ENCODE data around the gene CHD5. TPM values are rescaled to one million over a fixed set of nuclear protein-coding genes. Genes with fewer than 3 reads are reported as not detected.

The CHD5 gene
- total RNA-seq, 1 experiment from 2014 or later: 1.6 TPM

DNA sequence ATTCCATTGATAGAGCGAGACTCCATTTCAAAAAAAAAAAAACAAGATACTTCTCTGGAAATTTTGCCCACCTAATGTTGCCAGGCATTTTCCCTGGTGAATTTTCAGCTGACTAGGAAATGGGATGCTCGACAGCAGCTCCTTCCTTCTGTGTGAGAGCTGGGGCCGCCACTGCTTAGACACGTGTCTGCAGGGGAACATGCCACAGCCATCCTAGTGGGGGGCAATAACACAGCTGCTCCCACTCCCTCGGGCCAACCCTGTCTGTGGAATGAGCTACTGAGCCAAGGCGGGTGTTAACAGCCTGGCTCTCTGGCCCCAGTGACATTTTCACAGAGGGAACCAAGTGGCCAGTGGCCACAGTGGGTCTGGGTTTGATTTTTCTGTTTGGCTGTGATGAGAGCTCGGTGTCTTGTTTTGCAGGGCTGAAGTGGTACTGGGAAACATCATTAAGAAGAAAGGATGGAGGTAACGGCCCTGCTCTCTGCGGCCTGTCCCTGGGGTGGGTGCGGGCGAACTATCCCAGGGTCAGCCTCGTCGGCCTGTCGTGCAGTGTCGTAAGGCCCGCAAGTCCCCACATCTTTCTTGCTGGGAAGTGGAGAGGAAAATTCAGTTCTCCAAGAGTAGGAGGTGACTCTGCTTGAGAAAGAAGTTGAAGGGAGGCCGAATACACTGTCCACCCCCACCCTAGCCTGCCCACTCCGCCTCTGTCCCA lies 95.2 kb downstream of the CHD5 start:
- WGBS (ENCODE audit: extremely low coverage, insufficient read length, low lambda C conversion rate): no CpG with 5 or more reads among the region's 18 CpGs
- Mint-ChIP-seq H3K27me3 (ENCODE audit: low read depth) (no peaks in the 10 kb centered on the region), H3K4me1 (peaks cover 7 to 12% of the 10 kb centered on the region in 2 experiments), H3K27ac (no peak overlapping the region), H3K36me3 (ENCODE audit: insufficient read depth in 1 of 3, low read depth in 3 of 3) (no peaks in the 10 kb centered on the region), H3K9me3 (no peaks in the 10 kb centered on the region), H3K4me3 (no peak overlapping the region)
- Histone ChIP-seq H3T11ph (ENCODE audit: low read length) (no peak overlapping the region), H2BK120ac (ENCODE audit: low read depth, low read length, poor library complexity, severe bottlenecking) (no peak overlapping the region), H3K9ac (ENCODE audit: extremely low read depth, insufficient read length, low read length) (no peak overlapping the region), H3K14ac (ENCODE audit: insufficient read depth, low read length) (no peak overlapping the region), H3K79me1 (ENCODE audit: insufficient read depth, low read depth, low read length, poor library complexity, severe bottlenecking) (no peaks in the 10 kb centered on the region), H3K4me1 (ENCODE audit: insufficient read depth, low read length) (no peaks in the 10 kb centered on the region), H3K9me3 (ENCODE audit: control insufficient read depth, low read depth, low read length) (no peaks in the 10 kb centered on the region), H2BK15ac (ENCODE audit: low read depth, low read length) (no peak overlapping the region), H3K4me2 (ENCODE audit: insufficient read depth, insufficient read length, low read length) (no peak overlapping the region), H3K18ac (ENCODE audit: insufficient read length, low read depth, low read length) (no peak overlapping the region), H2AFZ (ENCODE audit: low read length) (no peak overlapping the region), H3K79me2 (ENCODE audit: insufficient read depth, low read length) (no peaks in the 10 kb centered on the region), H3K23ac (ENCODE audit: insufficient read length, low read depth, low read length) (no peak overlapping the region), H2BK20ac (ENCODE audit: low read depth, low read length, poor library complexity, severe bottlenecking) (no peak overlapping the region), H3K27me3 (ENCODE audit: insufficient read depth, low read length) (no peaks in the 10 kb centered on the region), H4K91ac (ENCODE audit: insufficient read length, low read depth, low read length) (no peak overlapping the region), H3K4ac (ENCODE audit: low read depth, low read length) (no peak overlapping the region), H2BK5ac (ENCODE audit: insufficient read length, low read length) (no peak overlapping the region), H4K20me1 (ENCODE audit: control insufficient read depth, insufficient read depth, insufficient read length) (no peaks in the 10 kb centered on the region), H3K27ac (ENCODE audit: insufficient read length, low read depth, low read length) (no peak overlapping the region), H2AK5ac (ENCODE audit: insufficient read length, low read length) (no peak overlapping the region), H4K5ac (ENCODE audit: insufficient read length, low read depth, low read length) (no peak overlapping the region), H3K23me2 (ENCODE audit: insufficient read length, low read depth, low read length, poor library complexity, severe bottlenecking) (no peaks in the 10 kb centered on the region), H4K8ac (replicated peaks; ENCODE audit: insufficient read length, low read depth, low read length) (no peak overlapping the region), H2BK12ac (ENCODE audit: insufficient read length, low read depth, low read length) (no peak overlapping the region), H3K56ac (ENCODE audit: insufficient read length, low read depth, low read length) (no peak overlapping the region)
- no peak for DNase-seq
- TF ChIP-seq CTCF (conservative IDR thresholded peaks at IDR 0.05): no peak
